Measurements from ENCODE around the gene TEX11. TPM values are rescaled to one million over a fixed set of nuclear protein-coding genes. Genes with fewer than 3 reads are reported as not detected.
"Not testable (repeated sequence)": the region's sequence is repeated elsewhere in the genome, so short reads cannot be mapped to it uniquely, and the experiment has no call there.

TEX11 gene
- total RNA-seq, 6 donors from 2014 or later: 0.10 TPM; not detected in 5

DNA sequence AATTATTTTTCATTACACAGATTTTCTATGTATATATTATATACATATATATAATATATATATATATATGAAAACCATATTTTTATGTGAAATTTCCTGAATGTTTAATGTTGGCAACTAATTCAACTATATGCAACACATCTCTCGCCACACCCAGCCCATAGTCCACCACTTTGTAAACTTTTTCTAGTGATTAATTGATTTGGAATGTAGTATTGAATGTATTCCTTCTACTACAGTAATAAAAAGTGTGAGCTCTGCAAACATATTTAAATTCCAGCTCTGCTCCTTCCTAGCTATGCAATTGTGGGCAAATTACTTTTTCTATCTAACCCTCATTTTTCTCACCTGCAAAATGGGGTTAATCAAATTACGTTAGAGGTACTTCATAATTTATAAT, 187.8 kb downstream of the TEX11 start:
- Histone ChIP-seq H3K4me1 (no peaks in the 10 kb centered on the region), H3K27ac (no peak overlapping the region), H3K36me3 (no peaks in the 10 kb centered on the region), H3K9me3 (no peaks in the 10 kb centered on the region), H3K4me3 (no peak overlapping the region), H3K27me3 (no peaks in the 10 kb centered on the region)
- ATAC-seq (ENCODE audit: low FRiP score in 2 of 2) (no peak), DNase-seq (no peak)
- no peak for TF ChIP-seq EP300 (IDR thresholded peaks at IDR 0.05)
- no peak for TF ChIP-seq POLR2A (IDR thresholded peaks at IDR 0.05)
- TF ChIP-seq CTCF (IDR thresholded peaks at IDR 0.05): no peak
- TF ChIP-seq POLR2AphosphoS5 (IDR thresholded peaks at IDR 0.05): no peak
- 74 to 84% methylated on average over 2 of the region's 2 CpGs for WGBS, 2 donors

- H3K27me3 ChIP-seq; H3K4me1 ChIP-seq; H3K9me3 ChIP-seq; DNase-seq; H3K36me3 ChIP-seq; H3K27ac ChIP-seq; H3K4me3 ChIP-seq; ATAC-seq (ENCODE audit: low FRiP score in 2 of 2): not testable (repeated sequence)
- 50% methylated on average over 1 of the region's 3 CpGs; no CpG with 5 or more reads in 1 of the 2 donors for WGBS, 2 donors
Measured at GRCh38 chrX:70711336-70711735, 197.2 kb downstream of the TEX11 start.

- DNase-seq: no peak
- no peak for ATAC-seq (ENCODE audit: low FRiP score in 2 of 2)
- no peak for TF ChIP-seq POLR2AphosphoS5 (IDR thresholded peaks at IDR 0.05)
- no peak for TF ChIP-seq POLR2A (IDR thresholded peaks at IDR 0.05)
- no peak for TF ChIP-seq CTCF (IDR thresholded peaks at IDR 0.05)
- TF ChIP-seq EP300 (IDR thresholded peaks at IDR 0.05): no peak
- Histone ChIP-seq H3K36me3 (no peaks in the 10 kb centered on the region), H3K27ac (no peak overlapping the region), H3K9me3 (no peaks in the 10 kb centered on the region), H3K4me3 (no peak overlapping the region), H3K4me1 (no peaks in the 10 kb centered on the region), H3K27me3 (no peaks in the 10 kb centered on the region)
- whole genome bisulfite sequencing, 2 donors: 69 to 75% methylated on average over 3 of the region's 3 CpGs
Measured at GRCh38 chrX:70694339-70695122, 214.0 kb downstream of the TEX11 start.

- not testable (repeated sequence) for H3K4me3 ChIP-seq; H3K27ac ChIP-seq; H3K4me1 ChIP-seq; H3K36me3 ChIP-seq; ATAC-seq (ENCODE audit: low FRiP score in 2 of 2); H3K27me3 ChIP-seq; H3K9me3 ChIP-seq
- 92% methylated on average over 16 of the region's 33 CpGs; no CpG with 5 or more reads in 1 of the 2 donors for WGBS, 2 donors
- peak in 1 of 2 donors; percentile 57 for DNase-seq
Measured at GRCh38 chrX:70679455-70679854, 229.1 kb downstream of the TEX11 start.

GRCh38 chrX:70675284-70675683, 233.2 kb downstream of the TEX11 start:
- Histone ChIP-seq H3K27me3 (no peaks in the 10 kb centered on the region), H3K27ac (no peak overlapping the region), H3K4me3 (no peak overlapping the region), H3K9me3 (no peaks in the 10 kb centered on the region), H3K36me3 (no peaks in the 10 kb centered on the region), H3K4me1 (no peaks in the 10 kb centered on the region)
- 58 to 73% methylated on average over 2 of the region's 2 CpGs for whole genome bisulfite sequencing, 2 donors
- TF ChIP-seq POLR2A (IDR thresholded peaks at IDR 0.05) (no peak), POLR2AphosphoS5 (IDR thresholded peaks at IDR 0.05) (no peak), EP300 (IDR thresholded peaks at IDR 0.05) (no peak), CTCF (IDR thresholded peaks at IDR 0.05) (no peak)
- ATAC-seq (ENCODE audit: low FRiP score in 2 of 2) (no peak), DNase-seq (no peak)

DNA sequence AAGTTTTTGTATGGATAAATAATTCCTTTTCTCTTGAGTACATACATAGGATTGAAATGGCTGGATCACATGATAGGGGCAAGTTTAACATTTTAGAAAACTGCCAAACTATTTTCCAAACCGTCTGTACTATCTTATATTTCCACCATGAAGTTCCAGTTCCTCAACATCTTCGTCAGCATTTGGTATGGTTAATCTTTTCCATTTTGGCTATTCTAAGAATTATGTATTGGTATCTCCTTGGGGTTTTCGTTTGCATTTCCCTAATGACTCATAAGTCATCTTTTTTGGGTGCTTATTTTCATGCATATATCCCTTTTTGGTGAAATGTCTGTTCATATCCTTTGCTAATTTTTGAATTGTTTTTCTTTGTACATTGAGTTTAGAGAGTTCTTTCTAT, 236.2 kb downstream of the TEX11 start:
- H3K9me3 ChIP-seq: no peaks in the 10 kb centered on the region
- H3K27ac ChIP-seq: no peak overlapping the region
- no peak for TF ChIP-seq CTCF (IDR thresholded peaks at IDR 0.05)
- no peak overlapping the region for H3K4me3 ChIP-seq
- H3K4me1 ChIP-seq: no peaks in the 10 kb centered on the region
- H3K27me3 ChIP-seq: no peaks in the 10 kb centered on the region
- H3K36me3 ChIP-seq: no peaks in the 10 kb centered on the region
- no peak for DNase-seq
- WGBS, 2 donors: 50 to 56% methylated on average over 3 of the region's 3 CpGs
- ATAC-seq (ENCODE audit: low FRiP score in 2 of 2): no peak
